Central memory CD8-positive, alpha-beta T cell (primary cell): ENCODE measurements around the gene GAPVD1.
"Not testable (repeated sequence)": the region's sequence is repeated elsewhere in the genome, so short reads cannot be mapped to it uniquely, and the experiment has no call there.

Experiments used
- ATAC-seq: fragments of 150-1000 bp; cut with Tn5 transposase; replicated peaks from 2 replicates; pipeline ENCODE4 v1.10.0; 2022; ENCODE audit warnings: mild to moderate bottlenecking, moderate FRiP score, moderate number of reproducible peaks; ENCODE audit not compliant: poor library complexity, severe bottlenecking; ENCODE audit errors: extremely low read depth
- DNase-seq, 2 donors: peaks; one replicate each; pipeline ENCODE4 v3.0.0; 2021; ENCODE audit warnings: low spot score in 2 of 2
- H3K27ac Mint-ChIP-seq: one replicate; pipeline ENCODE4 v1.8.0; 2022; ENCODE audit warnings: low read depth, mild to moderate bottlenecking, moderate library complexity, mixed read lengths
- H3K27me3 Mint-ChIP-seq: one replicate; pipeline ENCODE4 v1.8.0; 2022; ENCODE audit warnings: mixed read lengths
- H3K36me3 Mint-ChIP-seq: one replicate; pipeline ENCODE4 v1.8.0; 2022; ENCODE audit warnings: mild to moderate bottlenecking, moderate library complexity, mixed read lengths; ENCODE audit not compliant: insufficient read depth
- H3K4me1 Mint-ChIP-seq: one replicate; pipeline ENCODE4 v1.8.0; 2022; ENCODE audit warnings: mixed read lengths
- H3K4me3 Mint-ChIP-seq: one replicate; pipeline ENCODE4 v1.8.0; 2022; ENCODE audit warnings: mild to moderate bottlenecking, moderate library complexity, mixed read lengths
- H3K9me3 Mint-ChIP-seq: one replicate; pipeline ENCODE4 v1.8.0; 2022; ENCODE audit warnings: mixed read lengths

The GAPVD1 gene

DNA sequence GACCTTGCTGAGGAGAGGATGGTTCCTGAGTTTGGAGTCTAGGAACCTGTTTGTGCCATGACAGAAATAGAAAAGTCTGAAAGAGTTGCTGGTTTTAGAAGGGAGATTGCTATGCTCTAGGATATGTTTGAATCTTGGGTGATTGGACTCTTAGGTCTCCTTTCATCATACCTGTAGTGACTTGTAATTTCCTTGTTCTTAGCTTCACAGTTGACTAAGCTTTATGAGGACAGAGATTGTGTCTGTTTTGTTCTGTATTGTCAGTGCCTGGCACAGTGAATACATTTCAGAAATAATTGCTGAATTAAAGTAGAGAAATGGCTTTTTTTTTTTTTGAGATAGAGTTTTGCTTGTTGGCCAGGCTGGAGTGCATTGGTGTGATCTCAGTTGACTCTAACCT is 31.5 kb downstream of the GAPVD1 start:
- Mint-ChIP-seq H3K36me3 (peaks cover 2% of the 10 kb centered on the region), H3K4me1 (peaks cover 5% of the 10 kb centered on the region), H3K4me3 (no peak overlapping the region), H3K27ac (no peak overlapping the region), H3K27me3 (no peaks in the 10 kb centered on the region), H3K9me3 (no peaks in the 10 kb centered on the region)
- ATAC-seq (no peak), DNase-seq (no peak)

- H3K9me3 Mint-ChIP-seq: no peaks in the 10 kb centered on the region
- peaks cover 5% of the 10 kb centered on the region for H3K4me1 Mint-ChIP-seq
- ATAC-seq: no peak
- DNase-seq: no peak
- H3K36me3 Mint-ChIP-seq: peaks cover 10% of the 10 kb centered on the region
- no peak overlapping the region for H3K4me3 Mint-ChIP-seq
- no peaks in the 10 kb centered on the region for H3K27me3 Mint-ChIP-seq
- peak overlapping the region; percentile 13 for H3K27ac Mint-ChIP-seq
These were observed 34.0 kb downstream of the GAPVD1 start for GRCh38 chr9:125295657-125296056.

- peak overlapping the region; percentile 47 for H3K27ac Mint-ChIP-seq
- ATAC-seq (no peak), DNase-seq (no peak)
- H3K9me3 Mint-ChIP-seq: no peaks in the 10 kb centered on the region
- no peak overlapping the region for H3K4me3 Mint-ChIP-seq
- H3K36me3 Mint-ChIP-seq: peaks cover 20% of the 10 kb centered on the region
- H3K27me3 Mint-ChIP-seq: no peaks in the 10 kb centered on the region
- peaks cover 5% of the 10 kb centered on the region for H3K4me1 Mint-ChIP-seq
These were observed 35.3 kb downstream of the GAPVD1 start for GRCh38 chr9:125296843-125297372.

- Mint-ChIP-seq H3K36me3 (peaks cover 30% of the 10 kb centered on the region), H3K4me1 (peaks cover 5% of the 10 kb centered on the region), H3K9me3 (no peaks in the 10 kb centered on the region), H3K27ac (no peak overlapping the region), H3K27me3 (no peaks in the 10 kb centered on the region), H3K4me3 (no peak overlapping the region)
- no peak for DNase-seq
- ATAC-seq: no peak
These were observed 36.3 kb downstream of the GAPVD1 start for GRCh38 chr9:125297917-125298316.

DNA sequence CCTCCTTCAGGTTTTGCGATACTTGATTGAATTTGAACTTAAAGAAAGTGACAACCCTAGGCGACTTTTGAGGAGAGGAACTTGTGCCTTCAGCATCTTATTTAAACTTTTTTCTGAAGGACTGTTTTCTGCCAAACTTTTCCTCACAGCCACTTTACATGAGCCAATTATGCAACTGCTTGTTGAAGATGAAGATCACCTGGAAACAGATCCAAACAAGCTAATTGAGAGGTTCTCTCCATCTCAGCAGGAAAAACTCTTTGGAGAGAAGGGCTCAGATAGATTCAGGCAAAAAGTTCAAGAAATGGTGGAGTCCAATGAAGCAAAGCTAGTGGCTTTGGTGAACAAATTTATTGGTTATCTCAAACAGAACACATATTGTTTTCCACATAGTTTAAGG is 40.6 kb downstream of the GAPVD1 start:
- Mint-ChIP-seq H3K4me3 (no peak overlapping the region), H3K4me1 (peaks cover 4% of the 10 kb centered on the region), H3K36me3 (peaks cover 51% of the 10 kb centered on the region), H3K27ac (no peak overlapping the region), H3K27me3 (no peaks in the 10 kb centered on the region), H3K9me3 (no peaks in the 10 kb centered on the region)
- DNase-seq (no peak), ATAC-seq (no peak)

DNA sequence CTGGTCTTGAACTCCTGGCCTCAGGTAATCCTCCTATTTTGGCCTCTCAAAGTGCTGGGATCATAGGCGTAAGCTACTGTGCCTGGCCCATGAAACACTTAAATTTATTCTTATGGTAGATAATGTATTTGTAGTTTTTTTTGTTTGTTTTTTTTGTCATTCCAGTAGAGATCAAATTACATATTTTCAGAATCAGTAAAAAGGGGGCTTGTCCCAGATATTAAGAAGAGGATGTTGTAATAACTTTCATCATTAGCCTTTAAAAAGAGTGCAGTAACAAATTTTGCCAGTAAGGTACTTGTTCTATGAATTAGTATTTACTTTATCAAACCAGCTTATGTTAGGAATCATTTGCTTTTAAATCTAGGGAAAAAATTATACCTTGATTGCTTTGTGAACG is 42.6 kb downstream of the GAPVD1 start:
- Mint-ChIP-seq H3K27me3 (no peaks in the 10 kb centered on the region), H3K36me3 (peaks cover 61% of the 10 kb centered on the region), H3K4me3 (no peak overlapping the region), H3K9me3 (no peaks in the 10 kb centered on the region), H3K4me1 (peaks cover 5% of the 10 kb centered on the region), H3K27ac (no peak overlapping the region)
- no peak for ATAC-seq
- no peak for DNase-seq

DNA sequence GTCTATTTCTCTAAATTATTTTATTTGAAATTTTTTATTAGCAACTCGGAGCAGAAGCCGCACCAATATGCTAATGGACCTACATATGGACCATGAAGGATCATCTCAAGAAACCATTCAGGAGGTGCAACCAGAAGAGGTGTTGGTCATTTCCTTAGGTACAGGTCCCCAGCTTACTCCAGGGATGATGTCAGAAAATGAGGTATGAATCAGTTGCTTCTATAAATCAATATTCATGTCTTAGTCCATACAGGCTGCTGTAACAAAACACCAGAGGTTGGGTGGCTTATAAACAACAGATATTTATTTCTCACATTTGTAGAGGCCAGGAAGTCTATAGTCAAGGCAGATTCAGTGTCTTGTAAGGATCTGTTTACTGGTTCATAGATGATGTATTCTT is 50.8 kb downstream of the GAPVD1 start:
- no peaks in the 10 kb centered on the region for H3K27me3 Mint-ChIP-seq
- no peak overlapping the region for H3K4me3 Mint-ChIP-seq
- ATAC-seq (no peak), DNase-seq (no peak)
- no peak overlapping the region for H3K27ac Mint-ChIP-seq
- H3K36me3 Mint-ChIP-seq: peaks cover 58% of the 10 kb centered on the region
- H3K9me3 Mint-ChIP-seq: peaks cover under 1% of the 10 kb centered on the region
- H3K4me1 Mint-ChIP-seq: peaks cover 5% of the 10 kb centered on the region

- H3K4me1 Mint-ChIP-seq, H3K27ac Mint-ChIP-seq, H3K4me3 Mint-ChIP-seq, H3K27me3 Mint-ChIP-seq, H3K9me3 Mint-ChIP-seq, DNase-seq, ATAC-seq: not testable (repeated sequence)
- peaks cover 51% of the 10 kb centered on the region for H3K36me3 Mint-ChIP-seq
These were observed 54.7 kb downstream of the GAPVD1 start for GRCh38 chr9:125316359-125316758.

GRCh38 chr9:125317704-125318103 is 56.1 kb downstream of the GAPVD1 start:
- peaks cover 45% of the 10 kb centered on the region for H3K36me3 Mint-ChIP-seq
- no peaks in the 10 kb centered on the region for H3K4me1 Mint-ChIP-seq
- peaks cover 5% of the 10 kb centered on the region for H3K9me3 Mint-ChIP-seq
- ATAC-seq: no peak
- H3K27me3 Mint-ChIP-seq: no peaks in the 10 kb centered on the region
- no peak overlapping the region for H3K4me3 Mint-ChIP-seq
- DNase-seq: no peak
- H3K27ac Mint-ChIP-seq: no peak overlapping the region

GRCh38 chr9:125321496-125321895 is 59.9 kb downstream of the GAPVD1 start:
- DNase-seq (no peak), ATAC-seq (no peak)
- peaks cover 42% of the 10 kb centered on the region for H3K36me3 Mint-ChIP-seq
- H3K4me1 Mint-ChIP-seq: no peaks in the 10 kb centered on the region
- no peak overlapping the region for H3K4me3 Mint-ChIP-seq
- H3K27ac Mint-ChIP-seq: no peak overlapping the region
- peaks cover 5% of the 10 kb centered on the region for H3K9me3 Mint-ChIP-seq
- no peaks in the 10 kb centered on the region for H3K27me3 Mint-ChIP-seq

DNA sequence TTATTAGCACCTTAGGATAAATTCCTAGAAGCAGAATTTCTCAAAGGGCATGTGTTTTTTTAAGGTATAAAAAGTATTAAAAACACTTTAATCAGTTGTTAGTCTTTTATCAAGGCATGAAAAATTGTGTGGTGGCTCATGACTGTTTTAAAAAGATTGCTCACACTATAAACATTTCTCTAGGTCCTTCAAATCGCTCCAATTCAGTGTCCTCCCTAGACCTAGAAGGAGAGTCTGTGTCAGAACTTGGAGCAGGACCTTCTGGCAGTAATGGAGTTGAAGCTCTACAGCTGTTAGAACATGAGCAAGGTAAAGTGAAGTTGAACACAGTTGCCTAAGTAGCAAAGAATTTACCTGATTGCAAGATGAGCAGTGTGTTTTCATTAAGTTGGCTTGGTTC is 62.0 kb downstream of the GAPVD1 start:
- no peaks in the 10 kb centered on the region for H3K27me3 Mint-ChIP-seq
- no peaks in the 10 kb centered on the region for H3K4me1 Mint-ChIP-seq
- no peak for ATAC-seq
- no peak overlapping the region for H3K4me3 Mint-ChIP-seq
- H3K36me3 Mint-ChIP-seq: peaks cover 49% of the 10 kb centered on the region
- H3K9me3 Mint-ChIP-seq: no peaks in the 10 kb centered on the region
- H3K27ac Mint-ChIP-seq: no peak overlapping the region
- no peak for DNase-seq

GRCh38 chr9:125325826-125326225 is 64.2 kb downstream of the GAPVD1 start:
- Mint-ChIP-seq H3K4me1 (no peaks in the 10 kb centered on the region), H3K9me3 (no peaks in the 10 kb centered on the region), H3K4me3 (no peak overlapping the region), H3K27me3 (no peaks in the 10 kb centered on the region), H3K27ac (no peak overlapping the region), H3K36me3 (peaks cover 61% of the 10 kb centered on the region)
- DNase-seq: no peak
- no peak for ATAC-seq

GRCh38 chr9:125329978-125330377 is 68.4 kb downstream of the GAPVD1 start:
- Mint-ChIP-seq H3K9me3 (no peaks in the 10 kb centered on the region), H3K4me1 (no peaks in the 10 kb centered on the region), H3K27me3 (no peaks in the 10 kb centered on the region), H3K36me3 (peaks cover 70% of the 10 kb centered on the region), H3K4me3 (no peak overlapping the region), H3K27ac (no peak overlapping the region)
- ATAC-seq (no peak), DNase-seq (no peak)

GRCh38 chr9:125330587-125330986 is 69.0 kb downstream of the GAPVD1 start:
- Mint-ChIP-seq H3K4me1 (no peaks in the 10 kb centered on the region), H3K36me3 (peaks cover 67% of the 10 kb centered on the region), H3K9me3 (no peaks in the 10 kb centered on the region), H3K4me3 (no peak overlapping the region), H3K27me3 (no peaks in the 10 kb centered on the region), H3K27ac (no peak overlapping the region)
- DNase-seq (no peak), ATAC-seq (no peak)
